ENCODE measurements around the gene CDCP1. TPM values are rescaled to one million over a fixed set of nuclear protein-coding genes. Genes with fewer than 3 reads are reported as not detected.

The CDCP1 gene
- total RNA-seq, 3 donors from 2014 or later (not counting 1 experiment from before 2014, with no cell fraction given): 0.38 to 0.61 (median 0.48) TPM

GRCh38 chr3:45059132-45059531 lies 87.0 kb downstream of the CDCP1 start:
- H3K4me3 Mint-ChIP-seq: no peak overlapping the region

GRCh38 chr3:45057557-45057956 lies 88.6 kb downstream of the CDCP1 start:
- WGBS (ENCODE audit: insufficient coverage): 79% methylated on average over 3 of the region's 3 CpGs
- Mint-ChIP-seq H3K4me1 (no peaks in the 10 kb centered on the region), H3K27ac (no peak overlapping the region), H3K9me3 (no peaks in the 10 kb centered on the region), H3K4me3 (no peak overlapping the region), H3K27me3 (ENCODE audit: low read depth in 2 of 2) (peaks cover 9 to 12% of the 10 kb centered on the region in 2 donors), H3K36me3 (no peaks in the 10 kb centered on the region)
- Histone ChIP-seq H3K9me3 (ENCODE audit: control insufficient read depth, insufficient read depth, low read length) (no peaks in the 10 kb centered on the region), H3K27ac (ENCODE audit: low read length) (no peak overlapping the region), H3K27me3 (ENCODE audit: control insufficient read depth, insufficient read depth, low read length) (no peaks in the 10 kb centered on the region), H3K4me3 (ENCODE audit: low read length) (no peak overlapping the region), H3K4me1 (ENCODE audit: control insufficient read depth, insufficient read depth, low read length) (no peaks in the 10 kb centered on the region), H3K36me3 (ENCODE audit: control insufficient read depth, insufficient read depth, low read length) (no peaks in the 10 kb centered on the region)
- TF ChIP-seq CTCF (IDR thresholded peaks at IDR 0.05): no peak
- DNase-seq: no peak
- no peak for ATAC-seq
- intact Hi-C loops (cut with micrococcal nuclease): no loop called here

More at GRCh38 chr3:45059132-45059531, 87.0 kb downstream of the CDCP1 start:
- 100% methylated on average over 2 of the region's 2 CpGs for WGBS (ENCODE audit: insufficient coverage)
- Mint-ChIP-seq H3K9me3 (no peaks in the 10 kb centered on the region), H3K4me1 (no peaks in the 10 kb centered on the region), H3K36me3 (no peaks in the 10 kb centered on the region), H3K27ac (no peak overlapping the region), H3K27me3 (ENCODE audit: low read depth in 2 of 2) (peaks cover 9 to 10% of the 10 kb centered on the region in 2 donors)
- H3K27ac ChIP-seq (ENCODE audit: low read length): no peak overlapping the region
- H3K9me3 ChIP-seq (ENCODE audit: control insufficient read depth, insufficient read depth, low read length): no peaks in the 10 kb centered on the region
- DNase-seq: no peak
- no peaks in the 10 kb centered on the region for H3K27me3 ChIP-seq (ENCODE audit: control insufficient read depth, insufficient read depth, low read length)
- H3K4me3 ChIP-seq (ENCODE audit: low read length): no peak overlapping the region
- no peaks in the 10 kb centered on the region for H3K36me3 ChIP-seq (ENCODE audit: control insufficient read depth, insufficient read depth, low read length)
- H3K4me1 ChIP-seq (ENCODE audit: control insufficient read depth, insufficient read depth, low read length): no peaks in the 10 kb centered on the region
- no peak for TF ChIP-seq CTCF (IDR thresholded peaks at IDR 0.05)
- ATAC-seq: no peak
- intact Hi-C loops (cut with micrococcal nuclease): no loop called here

GRCh38 chr3:45056608-45057301 lies 89.4 kb downstream of the CDCP1 start:
- H3K4me3 Mint-ChIP-seq: no peak overlapping the region
- no peak for ATAC-seq

More at GRCh38 chr3:45056608-45057301, 89.4 kb downstream of the CDCP1 start:
- H3K4me1 ChIP-seq (ENCODE audit: control insufficient read depth, insufficient read depth, low read length): no peaks in the 10 kb centered on the region
- DNase-seq: no peak
- intact Hi-C loops (cut with micrococcal nuclease): no loop called here
- H3K9me3 ChIP-seq (ENCODE audit: control insufficient read depth, insufficient read depth, low read length): no peaks in the 10 kb centered on the region
- WGBS (ENCODE audit: insufficient coverage): 86% methylated on average over 5 of the region's 5 CpGs
- H3K27me3 ChIP-seq (ENCODE audit: control insufficient read depth, insufficient read depth, low read length): no peaks in the 10 kb centered on the region
- no peak overlapping the region for H3K27ac ChIP-seq (ENCODE audit: low read length)
- H3K4me3 ChIP-seq (ENCODE audit: low read length): no peak overlapping the region
- H3K36me3 ChIP-seq (ENCODE audit: control insufficient read depth, insufficient read depth, low read length): no peaks in the 10 kb centered on the region
- no peak for TF ChIP-seq CTCF (IDR thresholded peaks at IDR 0.05)
- H3K36me3 Mint-ChIP-seq: no peaks in the 10 kb centered on the region
- no peak overlapping the region for H3K27ac Mint-ChIP-seq
- no peaks in the 10 kb centered on the region for H3K9me3 Mint-ChIP-seq
- no peaks in the 10 kb centered on the region for H3K4me1 Mint-ChIP-seq
- H3K27me3 Mint-ChIP-seq (ENCODE audit: low read depth in 2 of 2): peaks cover 9 to 12% of the 10 kb centered on the region in 2 donors

Data from natural killer cell (primary cell).